ENCODE measurements around the gene MIPOL1.

Gene MIPOL1

DNA sequence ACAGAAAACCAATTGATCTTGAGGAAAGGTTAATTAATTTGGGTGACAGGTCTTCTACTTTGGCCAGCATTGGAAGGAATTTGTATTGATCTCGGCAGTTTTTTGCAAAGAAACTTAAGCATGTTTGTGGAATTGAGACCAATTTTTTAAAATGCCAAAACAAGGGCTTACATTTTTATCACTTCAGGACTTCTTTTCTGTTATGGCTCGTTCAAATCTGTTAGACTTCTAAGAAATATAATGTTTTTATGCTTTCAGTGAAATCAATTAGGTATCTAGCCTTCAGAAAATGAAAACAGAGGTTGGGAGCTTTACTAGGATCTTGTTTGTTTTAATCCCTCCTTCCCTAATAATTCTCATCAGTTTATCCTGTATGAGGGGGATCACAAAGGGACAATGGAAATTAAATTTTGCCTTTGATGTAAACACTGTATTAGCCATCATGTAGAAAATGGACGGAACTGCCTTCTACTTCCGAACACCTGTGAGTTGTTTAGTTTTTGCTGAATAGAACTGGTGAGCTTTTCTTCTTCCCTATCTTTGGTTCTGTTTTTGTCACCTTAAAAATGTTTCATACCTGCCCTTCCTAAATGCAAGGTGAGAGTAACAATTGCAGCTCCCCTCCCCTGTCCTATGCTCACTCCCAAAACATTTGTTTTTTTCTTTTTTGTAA, 389.5 kb downstream of the MIPOL1 start:
- DNase-seq (ENCODE audit: low spot score), result no peak

GRCh38 chr14:37587881-37588666, 390.3 kb downstream of the MIPOL1 start:
- DNase-seq (ENCODE audit: low spot score), result no peak

GRCh38 chr14:37588667-37588955, 390.9 kb downstream of the MIPOL1 start:
- DNase-seq (ENCODE audit: low spot score), result no peak

DNA sequence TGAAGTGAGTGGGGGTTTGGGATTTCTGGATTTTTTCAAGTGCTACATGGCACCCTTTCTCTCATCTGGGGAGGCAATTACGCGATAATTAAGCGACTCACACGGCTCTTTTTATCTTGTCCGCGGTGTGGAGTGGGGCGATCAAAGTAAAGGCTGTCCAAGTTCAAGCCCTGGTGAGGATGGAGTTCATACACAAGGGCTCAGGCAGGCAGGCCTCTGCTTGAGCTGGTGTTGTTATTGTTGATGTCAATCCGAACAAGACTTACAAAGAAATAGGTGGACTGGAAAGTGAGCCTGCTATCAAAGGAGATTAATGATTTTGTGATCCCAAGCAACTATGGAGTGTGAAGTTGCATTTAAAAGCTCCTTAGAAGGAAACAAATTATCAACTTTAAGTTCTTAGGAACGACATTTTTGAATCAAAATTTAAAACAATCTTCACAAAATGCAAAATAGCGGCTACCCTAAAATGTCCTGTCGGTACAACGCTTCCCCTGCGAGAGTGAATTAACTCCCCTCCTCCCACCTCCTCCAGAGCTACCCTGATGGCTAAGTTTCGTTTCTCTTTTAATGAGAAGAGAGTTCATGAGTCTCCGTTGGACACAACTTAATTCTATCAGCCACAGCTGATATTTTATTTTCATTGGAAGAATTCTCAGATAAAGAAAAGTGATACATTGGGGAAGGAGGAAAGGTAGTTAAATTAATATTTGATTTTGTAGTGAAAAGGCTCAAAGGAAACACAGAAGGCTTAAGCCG, 391.4 kb downstream of the MIPOL1 start:
- no peak for DNase-seq (ENCODE audit: low spot score)

DNA sequence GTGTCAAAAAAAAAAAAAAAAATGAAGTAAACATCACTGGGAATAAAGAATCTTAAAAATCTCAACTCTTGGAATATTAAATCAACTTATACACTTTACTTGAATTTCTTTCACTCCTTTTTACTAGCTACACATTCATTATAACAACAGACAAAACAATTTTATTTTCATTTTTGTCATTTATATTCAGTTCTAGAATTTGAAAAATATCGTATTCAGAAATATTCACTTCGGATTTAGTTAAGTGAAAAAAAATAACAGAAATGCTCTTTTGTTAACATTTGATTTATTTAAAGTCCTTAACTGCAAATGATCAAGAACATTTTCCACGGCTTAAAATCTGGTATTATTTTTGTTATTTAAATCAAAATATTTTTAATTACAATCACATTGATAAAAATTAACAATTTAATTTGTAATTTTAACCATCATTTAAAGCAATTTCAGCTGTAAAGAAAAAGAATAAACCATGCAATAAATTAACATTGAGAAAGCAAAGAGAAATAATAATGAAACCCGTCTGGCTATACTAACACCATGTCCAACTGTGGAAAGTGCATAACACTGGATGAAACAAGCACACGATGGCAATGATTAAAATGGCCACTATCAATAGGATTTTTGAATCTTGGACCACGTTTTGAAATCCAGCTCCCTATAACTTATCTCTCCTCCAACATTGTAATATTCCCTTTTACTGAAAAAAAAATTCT, 392.1 kb downstream of the MIPOL1 start:
- DNase-seq (ENCODE audit: low spot score), result no peak

DNA sequence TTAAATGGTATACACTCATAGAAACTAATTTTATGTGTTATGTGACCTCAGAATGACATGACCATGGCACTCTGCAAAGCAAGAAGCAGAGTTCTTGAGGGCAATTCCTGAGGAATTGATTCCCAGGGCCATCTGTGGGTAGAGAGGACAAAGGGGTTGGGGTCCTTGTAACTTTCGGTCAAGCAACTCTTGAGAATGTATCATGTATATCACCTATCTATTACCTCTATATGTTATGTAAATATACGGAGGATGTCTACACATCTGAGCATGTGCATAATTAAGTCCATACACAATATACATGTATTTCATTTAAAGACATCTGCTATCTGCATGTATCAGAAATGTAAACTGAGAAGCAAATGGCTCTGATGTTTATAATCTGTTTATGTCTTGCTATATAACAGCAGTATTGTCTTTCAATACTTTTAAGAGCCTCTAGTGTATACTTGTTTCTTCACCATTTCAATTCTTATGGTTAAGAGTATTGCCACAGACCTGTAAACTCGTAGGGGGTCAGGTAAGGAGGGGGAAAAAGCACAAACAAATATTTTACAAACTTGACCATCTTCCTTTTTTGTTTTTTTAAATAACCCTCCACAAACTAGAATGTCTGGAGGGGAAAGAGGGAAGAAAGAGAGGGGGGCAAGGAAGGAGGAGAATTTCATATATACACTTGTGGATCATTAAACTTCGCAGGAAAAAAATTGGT, 392.8 kb downstream of the MIPOL1 start:
- no peak for DNase-seq (ENCODE audit: low spot score)

- DNase-seq (ENCODE audit: low spot score), result no peak
These were observed 393.7 kb downstream of the MIPOL1 start for GRCh38 chr14:37591311-37591940.

GRCh38 chr14:37591941-37592481, 394.3 kb downstream of the MIPOL1 start:
- DNase-seq (ENCODE audit: low spot score), result no peak

DNA sequence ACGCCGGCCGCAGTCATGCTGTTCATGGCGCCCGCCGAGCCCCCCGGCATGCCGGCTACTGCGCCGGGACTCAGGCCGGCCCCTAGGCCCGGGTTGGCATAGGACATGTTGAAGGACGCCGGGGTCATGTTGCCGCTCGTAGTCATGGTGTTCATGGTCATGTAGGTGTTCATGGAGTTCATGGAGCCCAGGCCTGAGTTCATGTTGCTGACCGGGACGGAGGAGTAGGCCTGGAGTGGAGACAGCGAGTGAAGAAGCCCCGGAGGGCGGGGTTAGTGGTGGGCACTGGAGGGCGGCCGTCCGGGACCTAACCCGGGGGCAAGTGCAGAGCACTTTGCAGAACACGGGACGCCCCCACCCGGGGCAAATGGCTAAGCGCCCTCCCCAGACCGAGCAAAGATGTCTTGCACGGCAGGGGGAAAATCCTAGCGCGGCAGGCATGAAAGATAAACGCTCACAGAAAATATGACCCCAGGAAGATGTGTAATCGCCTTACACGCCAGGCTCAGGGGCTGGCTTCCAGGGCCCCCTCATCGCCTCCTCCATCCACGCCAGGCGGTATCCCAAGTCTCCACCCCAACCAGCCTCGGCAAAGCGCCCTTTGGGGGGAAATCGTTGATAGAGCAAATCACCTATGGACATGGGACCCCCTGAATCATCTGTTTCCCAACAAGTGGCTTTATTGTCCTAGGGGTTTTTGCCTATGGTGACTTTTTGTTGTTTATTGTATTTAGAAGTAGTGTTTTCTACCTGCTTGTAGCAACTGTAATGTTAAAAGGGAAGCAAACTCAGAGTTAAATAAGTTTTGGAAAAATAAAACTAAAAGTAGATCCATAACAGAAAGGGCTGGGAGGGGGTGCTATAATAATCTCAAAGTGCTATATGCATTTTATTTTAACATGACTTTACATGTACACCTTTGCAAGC, 395.0 kb downstream of the MIPOL1 start:
- DNase-seq (ENCODE audit: low spot score), result no peak

DNA sequence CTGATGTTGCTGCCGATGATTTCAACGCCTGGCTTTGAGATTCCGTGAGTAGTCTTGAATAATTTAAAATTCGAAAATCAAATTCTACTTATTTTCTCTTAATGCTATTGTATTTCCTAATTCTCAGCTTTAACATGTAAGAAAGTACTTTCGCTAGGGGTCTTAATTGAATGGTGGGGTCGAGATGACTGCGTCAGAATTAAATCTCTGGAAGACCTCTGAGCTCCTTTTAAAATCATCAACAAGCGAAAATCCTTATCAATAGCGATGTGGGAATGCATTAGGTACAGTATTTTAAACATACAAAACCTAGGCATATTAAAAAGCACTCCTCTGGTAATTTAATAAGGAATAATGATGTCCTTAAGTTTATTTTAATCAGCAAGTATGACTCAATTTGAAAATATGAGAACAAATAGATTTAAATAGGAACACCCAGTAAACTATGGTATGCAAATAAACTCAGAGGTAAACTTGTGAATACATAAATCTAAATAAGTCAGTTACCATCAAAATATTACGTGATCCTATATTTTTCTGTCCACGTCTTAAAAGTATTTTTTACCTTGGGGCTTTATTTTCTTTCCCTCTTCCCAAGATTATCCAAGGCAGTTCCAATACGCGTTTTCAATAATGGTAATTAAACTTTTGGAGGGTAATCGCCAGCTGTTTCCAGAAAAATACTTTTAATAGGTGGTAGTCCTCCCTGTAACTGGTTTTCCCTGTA, 395.9 kb downstream of the MIPOL1 start:
- no peak for DNase-seq (ENCODE audit: low spot score)

- DNase-seq (ENCODE audit: low spot score), result peak; percentile 82
These were observed 396.7 kb downstream of the MIPOL1 start for GRCh38 chr14:37594238-37594970.

GRCh38 chr14:37594971-37595808, 397.5 kb downstream of the MIPOL1 start, which contains the start of the genes FOXA1 and TTC6:
Gene FOXA1 (minus strand): TSS chr14:37595249. CDS start chr14:37594972, 277 bp downstream.
Gene TTC6 (plus strand): TSS chr14:37595629. CDS start chr14:37622065, 26,436 bp downstream.
- peak; percentile 70 for DNase-seq (ENCODE audit: low spot score)

- no peak for DNase-seq (ENCODE audit: low spot score)
These were observed 398.3 kb downstream of the MIPOL1 start for GRCh38 chr14:37595809-37596621.

DNA sequence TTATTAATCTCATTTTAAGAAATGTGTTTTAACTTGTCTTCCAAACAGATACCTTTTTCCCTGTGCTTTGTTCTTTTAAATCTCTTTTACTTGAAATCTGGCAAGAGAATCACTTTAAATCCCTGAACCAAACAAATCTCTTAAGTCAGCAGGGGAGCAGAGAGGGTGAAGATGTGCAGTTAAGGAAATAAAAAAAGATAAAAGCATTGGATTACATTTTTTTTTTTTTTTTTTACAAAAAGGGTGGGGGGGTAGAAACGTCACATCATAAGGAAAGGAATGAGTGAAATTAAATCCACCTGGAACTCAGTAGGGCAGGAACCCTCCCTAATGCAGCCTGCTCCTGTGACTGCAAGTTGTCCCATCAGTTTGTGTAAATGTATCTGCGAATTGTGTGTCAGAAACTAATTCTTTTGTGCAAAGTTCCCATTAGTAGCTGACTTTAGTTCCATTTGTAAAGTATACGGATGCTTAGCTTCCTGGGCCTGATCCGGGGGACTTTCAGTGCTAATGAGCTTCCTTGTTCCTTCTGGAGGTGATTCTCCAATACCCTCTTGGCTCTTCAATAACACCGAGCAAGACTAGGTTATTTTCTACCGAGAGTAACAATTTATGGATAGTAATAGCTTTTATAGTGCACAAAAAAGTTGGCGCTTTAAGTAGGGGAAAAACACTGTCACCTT, 399.2 kb downstream of the MIPOL1 start:
- DNase-seq (ENCODE audit: low spot score), result no peak

DNA sequence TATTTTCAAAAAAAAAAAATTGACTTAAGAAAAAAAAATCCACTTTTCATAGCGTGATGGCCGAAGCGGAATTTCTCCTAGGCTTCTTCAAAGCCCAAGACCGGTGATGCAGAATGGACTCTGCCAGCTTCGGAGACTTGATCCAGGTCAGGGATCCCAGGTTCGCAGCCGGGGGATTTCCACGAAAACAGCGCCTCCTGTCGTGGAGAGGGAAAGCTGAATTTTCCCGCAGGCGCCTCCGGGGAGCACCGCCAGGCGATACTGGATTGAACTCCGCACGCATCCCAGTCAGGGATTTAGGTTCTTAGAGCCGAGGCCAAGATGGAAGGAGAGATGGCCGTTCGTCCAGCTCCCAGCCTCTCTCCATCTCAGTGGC, 399.8 kb downstream of the MIPOL1 start:
- no peak for DNase-seq (ENCODE audit: low spot score)

Measured in GM03348 (cell line).